HG03571 (cell line): ENCODE measurements around the gene ATP23.
A peak's percentile ranks its signal among the peaks of the same experiment; 100 is the strongest.

Experiments
- ATAC-seq: cut with Tn5 transposase; IDR thresholded peaks from one replicate; pipeline ENCODE4 v1.9.1; 2021; ENCODE audit not compliant: unreplicated experiment

The ATP23 gene

GRCh38 chr12:57941165-57941894, at the start of gene ATP23:
TSS of gene ATP23 (plus strand) at chr12:57941567. CDS start at chr12:57941702, 135 bp downstream.
- ATAC-seq = peak; percentile 85

GRCh38 chr12:57892232-57892972, 49.0 kb upstream of the ATP23 start:
- ATAC-seq = no peak

- ATAC-seq = no peak
These were observed 47.7 kb upstream of the ATP23 start for GRCh38 chr12:57893431-57894353.

GRCh38 chr12:57894399-57895292, 46.7 kb upstream of the ATP23 start:
- no peak for ATAC-seq

GRCh38 chr12:57895389-57896114, 45.8 kb upstream of the ATP23 start:
- no peak for ATAC-seq

GRCh38 chr12:57896115-57896433, 45.3 kb upstream of the ATP23 start:
- ATAC-seq = no peak

- ATAC-seq = no peak
These were observed 44.7 kb upstream of the ATP23 start for GRCh38 chr12:57896434-57897201.

- ATAC-seq = no peak
These were observed 43.9 kb upstream of the ATP23 start for GRCh38 chr12:57897286-57897974.

GRCh38 chr12:57898308-57898970, 42.9 kb upstream of the ATP23 start:
- no peak for ATAC-seq

- peak; percentile 77 for ATAC-seq
These were observed 42.2 kb upstream of the ATP23 start for GRCh38 chr12:57899010-57899662.

GRCh38 chr12:57902478-57902969, 38.8 kb upstream of the ATP23 start:
- no peak for ATAC-seq

- ATAC-seq = no peak
These were observed 36.9 kb upstream of the ATP23 start for GRCh38 chr12:57904426-57904825.

GRCh38 chr12:57904848-57905811, 36.2 kb upstream of the ATP23 start:
- peak; percentile 82 for ATAC-seq

- ATAC-seq = no peak
These were observed 35.4 kb upstream of the ATP23 start for GRCh38 chr12:57905812-57906475.

GRCh38 chr12:57906821-57907220, 34.5 kb upstream of the ATP23 start:
- ATAC-seq = no peak

GRCh38 chr12:57907281-57907680, 34.1 kb upstream of the ATP23 start:
- ATAC-seq = no peak
